RPMI7951 (cell line): ENCODE data around the gene TMOD3. TPM values are rescaled to one million over a fixed set of nuclear protein-coding genes. Genes with fewer than 3 reads are reported as not detected.
"Not testable (repeated sequence)": the region's sequence is repeated elsewhere in the genome, so short reads cannot be mapped to it uniquely, and the experiment has no call there.

Experiments
- DNase-seq: peaks from one replicate; pipeline ENCODE4 v3.0.0-alpha.2; 2012; ENCODE audit warnings: low read depth
- total RNA-seq: library from RNA; depleted of rRNA; stranded (reverse); fragments of >200 nt; shearing (Covaris generic); gene quantifications from 2 replicates; pipeline ENCODE4 v1.2.3, GENCODE V29; 2014; rRNA removed

Gene TMOD3
- total RNA-seq, result 58.2 and 63.9 TPM in 2 replicates

DNA sequence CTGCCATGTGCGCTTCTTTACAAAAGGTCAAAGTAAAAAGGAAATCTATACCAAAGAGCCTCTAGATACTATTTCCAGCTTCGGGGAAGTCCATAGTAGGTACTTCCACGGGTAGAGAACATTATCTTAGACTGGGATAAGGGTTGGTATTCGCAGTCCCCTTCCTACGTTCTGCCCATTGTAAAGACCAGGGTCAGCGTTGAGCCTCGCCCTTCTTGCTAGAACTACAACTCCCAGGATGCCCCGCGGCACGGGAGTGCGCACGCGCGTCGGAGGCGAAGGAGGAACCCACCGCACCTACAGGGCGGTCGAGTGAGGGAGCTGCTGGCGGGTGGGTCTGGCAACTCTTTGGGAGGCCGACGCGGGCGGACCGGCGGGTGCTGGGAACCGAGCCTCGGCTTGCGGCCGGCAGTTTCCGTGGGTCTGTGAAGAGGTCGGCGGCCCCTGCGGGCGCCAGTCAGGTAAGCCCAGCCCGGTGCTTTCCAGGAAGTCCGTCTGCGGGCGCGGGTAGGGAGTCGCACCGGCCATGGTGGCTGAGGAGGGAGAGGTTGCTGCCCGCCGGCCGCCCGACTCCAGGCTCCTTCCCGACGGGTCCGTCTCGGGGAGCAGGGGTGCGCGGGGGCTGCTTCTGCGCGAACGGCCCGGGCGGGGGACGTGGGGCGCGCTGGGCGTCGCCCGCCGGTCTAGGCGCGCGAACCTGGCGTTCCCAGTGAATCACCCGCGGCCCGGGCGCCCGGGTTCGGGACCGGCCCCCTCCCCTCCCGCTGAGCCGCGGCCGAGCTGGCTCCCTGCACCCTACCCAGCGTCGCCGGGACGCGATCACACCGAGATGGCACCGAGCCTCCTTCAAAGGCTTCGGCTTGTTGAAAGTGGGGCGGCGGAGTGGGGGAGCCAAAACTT is at the start of gene TMOD3:
TSS of gene TMOD3 (plus strand) at position 278 of the 900 bp plus-strand sequence. CDS start 33,232 bp downstream, outside the sequence.
- peak; percentile 86 for DNase-seq

DNA sequence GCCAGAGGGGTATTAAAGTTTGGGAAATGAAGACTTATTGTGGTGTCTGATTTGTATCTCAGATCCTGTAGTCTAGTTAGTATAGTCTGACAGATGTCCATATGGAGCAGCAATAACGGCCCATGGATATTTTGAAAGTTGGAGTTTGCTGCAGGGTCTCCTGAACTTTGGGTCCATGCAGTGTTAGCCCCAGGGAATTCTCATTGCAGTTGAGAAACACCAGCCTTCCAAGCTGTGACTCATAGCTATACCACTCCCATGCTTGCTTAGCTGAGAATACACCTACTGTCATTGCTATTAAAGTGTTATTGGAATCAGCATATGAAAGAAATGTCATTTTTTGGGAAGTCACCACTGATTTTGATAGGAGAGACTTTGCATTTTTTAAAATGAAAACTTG is 48.8 kb upstream of the TMOD3 start:
- DNase-seq, result peak; percentile 45

DNA sequence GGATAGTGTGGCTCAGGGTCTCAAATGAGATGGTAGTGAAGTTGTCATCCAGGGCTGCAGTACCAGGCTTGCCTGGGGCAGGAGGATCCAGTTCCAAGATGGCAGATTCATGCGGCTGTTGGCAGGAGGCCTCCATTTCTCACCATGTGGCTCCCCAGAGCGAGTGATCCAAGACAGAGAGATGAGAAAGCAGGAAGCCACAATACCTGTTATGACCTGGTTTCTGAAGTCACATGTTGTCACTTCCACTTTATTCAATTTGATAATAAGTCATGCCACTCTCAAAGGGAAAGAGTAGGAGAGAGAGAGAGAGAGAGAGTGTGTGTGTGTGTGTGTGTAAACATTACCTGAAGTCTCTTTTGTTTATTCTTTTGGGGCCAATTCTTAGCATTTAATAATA is 47.9 kb upstream of the TMOD3 start:
- no peak for DNase-seq

DNA sequence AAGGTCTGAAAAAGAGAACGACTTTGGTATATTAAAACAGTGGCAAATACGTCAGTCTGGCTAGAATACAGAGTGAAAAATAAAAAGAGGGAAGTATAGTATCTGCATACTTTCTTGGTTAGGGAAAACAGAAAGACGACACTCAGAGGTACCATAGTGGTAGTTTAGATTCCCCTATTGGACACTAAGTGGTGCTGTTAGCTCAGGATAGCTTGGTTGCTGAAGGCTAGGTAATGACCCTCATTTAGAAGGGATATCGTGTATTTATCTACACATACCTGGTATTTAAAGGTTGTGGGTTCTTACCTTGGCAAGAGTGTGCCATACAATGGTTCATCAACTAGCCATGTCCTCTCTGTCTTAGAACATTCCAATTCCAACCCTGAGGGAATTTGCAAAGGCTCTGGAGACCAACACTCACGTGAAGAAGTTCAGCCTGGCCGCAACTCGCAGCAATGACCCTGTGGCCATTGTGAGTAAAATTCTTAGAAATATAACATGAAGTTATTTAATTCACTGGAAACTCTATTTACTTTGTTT is 47.0 kb upstream of the TMOD3 start:
- peak; percentile 21 for DNase-seq

DNA sequence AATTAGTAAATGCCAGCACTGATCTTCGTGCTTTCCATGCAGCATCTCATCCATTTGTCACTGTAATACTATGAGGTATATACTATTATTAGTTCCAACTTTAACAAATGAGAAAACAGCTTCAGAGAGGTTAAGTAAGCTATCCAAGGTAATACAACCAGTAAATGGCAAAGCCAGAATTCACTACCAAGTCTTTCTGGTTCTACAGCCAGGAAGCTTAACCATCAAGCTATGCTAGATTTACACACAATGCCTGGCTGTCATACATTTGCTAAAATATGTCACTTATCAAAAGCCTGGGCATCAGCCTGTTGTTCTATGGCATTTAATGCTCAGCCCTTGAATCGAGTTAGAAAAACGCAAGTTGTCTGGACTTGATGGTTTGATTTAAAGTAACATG is 45.5 kb upstream of the TMOD3 start:
- DNase-seq, result no peak

DNA sequence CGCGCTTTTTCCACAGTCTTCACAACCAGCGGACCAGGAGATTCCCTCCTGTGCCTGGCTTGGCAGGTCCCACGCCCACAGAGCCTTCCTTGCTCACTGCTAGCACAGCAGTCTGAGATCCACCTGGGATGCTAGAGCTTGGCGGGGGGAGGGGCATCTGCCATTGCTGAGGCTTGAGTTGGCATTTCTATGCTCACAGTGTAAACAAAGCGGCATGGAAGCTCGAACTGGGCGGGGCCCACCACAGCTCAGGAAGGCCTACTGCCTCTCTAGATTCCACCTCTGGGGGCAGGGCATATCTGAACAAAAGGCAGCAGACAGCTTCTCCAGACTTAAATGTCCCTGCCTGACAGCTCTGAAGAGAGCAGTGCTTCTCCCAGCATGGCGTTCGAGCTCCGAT is 42.3 kb upstream of the TMOD3 start:
- DNase-seq, result not testable (repeated sequence)

DNA sequence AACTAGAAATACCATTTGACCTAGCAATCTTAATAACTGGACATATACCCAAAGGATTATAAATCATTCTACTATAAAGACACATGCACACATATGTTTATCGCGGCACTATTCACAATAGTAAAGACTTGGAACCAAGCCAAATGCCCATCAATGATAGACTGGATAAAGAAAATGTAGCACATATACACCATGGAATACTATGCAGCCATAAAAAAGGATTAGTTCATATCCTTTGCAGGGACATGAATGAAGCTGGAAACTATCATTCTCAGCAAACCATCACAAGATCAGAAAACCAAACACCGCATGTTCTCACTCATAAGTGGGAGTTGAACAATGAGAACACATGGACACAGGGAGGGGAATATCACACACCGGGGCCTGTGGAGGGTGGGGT is 37.0 kb upstream of the TMOD3 start:
- DNase-seq, result not testable (repeated sequence)

DNA sequence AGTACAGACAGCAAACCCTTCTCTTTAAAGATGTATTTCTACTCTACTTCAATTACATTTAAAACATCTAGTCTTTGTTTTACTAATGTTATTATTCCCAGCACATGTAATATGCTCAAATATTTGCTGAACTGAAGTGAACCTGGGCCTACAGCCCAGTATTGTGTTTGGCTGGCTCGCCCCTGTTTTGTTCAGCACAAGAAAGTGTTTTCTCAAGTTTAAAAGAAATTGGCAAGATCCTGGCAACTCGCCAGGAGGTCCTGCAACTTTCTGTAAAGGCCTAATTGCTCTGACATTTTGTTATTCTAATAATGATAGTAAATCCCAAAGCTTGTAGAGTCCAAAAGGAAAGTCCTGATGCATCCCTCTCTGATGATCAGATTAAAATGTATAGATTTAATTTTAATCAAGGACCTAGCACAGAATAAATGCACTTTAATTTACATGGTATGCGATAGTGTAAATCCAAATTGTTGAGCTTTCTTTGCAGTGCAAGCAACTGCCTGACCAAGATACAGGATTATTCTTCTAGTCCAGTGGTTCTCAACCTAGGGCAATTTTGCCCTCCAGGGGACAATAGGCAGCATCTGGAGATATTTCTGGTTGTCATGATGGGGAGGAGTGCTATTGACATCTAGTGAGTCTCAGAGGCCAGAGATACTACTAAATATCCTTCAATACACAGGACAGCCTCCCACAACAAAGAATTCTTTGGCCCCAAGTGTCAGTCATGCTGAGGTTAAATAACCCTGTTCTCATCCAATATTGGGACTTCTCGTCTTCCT is 35.7 kb upstream of the TMOD3 start:
- no peak for DNase-seq

DNA sequence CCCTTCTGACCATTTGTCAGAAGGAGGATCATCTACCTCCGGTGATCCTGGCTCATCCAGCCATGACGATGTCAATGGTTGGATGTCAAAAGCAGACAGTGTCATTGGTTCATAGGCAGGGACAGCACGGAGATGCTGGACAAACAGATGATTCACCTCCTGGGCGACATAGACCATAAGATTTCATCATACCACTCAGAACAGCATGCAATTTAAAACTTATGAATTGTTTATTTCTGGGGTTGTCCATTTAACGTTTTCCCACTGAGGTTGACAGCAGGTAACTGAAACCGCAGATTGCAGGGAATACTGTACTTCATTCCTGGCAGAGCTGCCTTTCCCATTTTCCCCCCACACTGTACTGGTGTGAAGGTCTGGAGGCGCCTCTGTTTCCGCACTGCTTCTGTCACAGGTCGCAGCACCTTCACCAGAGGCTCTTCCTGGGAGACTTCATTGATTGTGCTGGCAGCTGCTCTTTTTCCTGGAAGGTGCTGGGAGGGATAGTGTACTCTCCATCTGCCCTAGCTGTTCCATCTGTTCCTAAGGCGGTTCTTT is 32.5 kb upstream of the TMOD3 start:
- peak; percentile 28 for DNase-seq

DNA sequence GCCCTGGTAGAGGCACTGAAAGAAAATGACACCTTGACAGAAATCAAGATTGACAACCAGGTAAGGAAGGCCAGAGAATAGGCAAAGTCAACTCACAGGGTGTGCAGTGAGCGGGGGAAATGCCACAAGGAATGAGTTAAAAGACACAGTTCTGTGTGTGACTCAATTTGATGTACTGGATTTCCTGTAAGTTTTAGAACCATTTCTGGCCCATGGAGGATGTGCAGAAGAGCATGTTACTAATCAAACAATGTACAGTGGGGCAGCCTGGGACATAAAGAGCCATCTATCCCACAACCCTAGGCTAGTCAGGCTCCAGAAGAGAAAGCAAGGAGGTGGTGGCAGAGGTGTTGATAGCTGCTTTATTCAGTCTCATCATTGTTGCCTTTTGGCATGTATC is 31.2 kb upstream of the TMOD3 start:
- DNase-seq, result no peak

DNA sequence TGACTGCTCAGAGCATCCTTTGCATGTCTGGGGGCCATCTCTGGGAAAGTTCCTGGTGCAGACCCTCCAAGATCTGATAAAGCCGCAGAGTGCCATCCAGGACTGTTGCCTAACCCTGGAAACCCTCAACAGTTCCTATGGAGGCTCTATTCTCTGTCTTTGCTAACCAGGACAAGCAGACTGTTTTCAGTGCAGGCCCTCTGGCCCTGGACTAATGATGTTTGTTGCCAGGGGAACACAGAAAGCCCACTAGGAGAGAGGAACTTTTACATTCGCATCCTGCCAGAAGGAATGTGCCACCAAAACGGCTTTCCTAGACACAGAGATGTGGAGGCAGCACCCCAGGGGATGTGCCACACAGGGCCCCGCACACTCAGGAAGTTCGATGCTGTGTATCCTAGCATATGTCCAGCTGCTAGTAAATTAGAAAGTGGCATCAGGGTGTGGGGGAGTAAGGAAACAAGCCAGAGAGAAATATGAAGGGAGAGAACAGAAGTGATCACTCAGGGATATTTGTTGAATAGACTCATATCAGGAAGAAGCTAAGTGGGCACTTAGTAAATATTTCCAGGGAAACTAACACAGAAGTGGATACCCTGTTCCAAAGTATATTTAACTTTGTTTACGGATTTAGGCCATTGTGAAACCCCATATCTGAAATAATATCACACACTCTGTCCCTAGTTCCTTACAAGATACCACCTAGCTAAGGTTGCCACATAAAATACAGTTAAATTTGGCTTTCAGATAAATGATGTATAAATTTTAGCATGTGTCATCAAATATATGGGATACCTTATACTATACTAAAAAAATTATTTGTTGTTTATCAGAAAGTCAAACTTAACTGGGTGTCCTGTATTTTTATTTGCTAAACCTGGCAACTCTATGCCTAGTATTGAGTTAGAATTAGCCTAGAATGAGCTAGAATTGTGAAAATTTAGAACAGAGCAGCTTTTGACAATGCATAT is 29.9 kb upstream of the TMOD3 start:
- no peak for DNase-seq

DNA sequence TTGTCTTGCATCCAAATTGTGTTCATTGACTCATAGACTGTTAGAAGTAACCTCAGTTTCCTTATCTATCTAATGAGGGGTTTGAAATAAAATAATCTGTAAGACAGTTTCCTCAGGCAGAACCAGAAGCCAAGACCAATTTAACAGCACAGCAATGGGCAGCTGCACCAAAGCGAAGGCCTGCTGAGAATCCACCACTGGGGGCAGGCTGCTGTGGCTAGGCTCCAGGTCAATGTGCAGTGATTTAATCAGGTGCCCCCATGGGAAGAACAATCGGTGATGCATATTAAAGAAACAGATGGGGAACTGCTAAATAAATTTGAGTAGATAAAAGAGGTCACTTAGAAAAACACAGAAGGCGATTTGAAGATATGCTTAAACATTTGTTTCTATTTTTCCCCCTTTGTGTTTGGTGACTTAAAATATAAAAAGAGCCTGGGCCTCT is 28.0 kb upstream of the TMOD3 start:
- DNase-seq, result peak; percentile 36

DNA sequence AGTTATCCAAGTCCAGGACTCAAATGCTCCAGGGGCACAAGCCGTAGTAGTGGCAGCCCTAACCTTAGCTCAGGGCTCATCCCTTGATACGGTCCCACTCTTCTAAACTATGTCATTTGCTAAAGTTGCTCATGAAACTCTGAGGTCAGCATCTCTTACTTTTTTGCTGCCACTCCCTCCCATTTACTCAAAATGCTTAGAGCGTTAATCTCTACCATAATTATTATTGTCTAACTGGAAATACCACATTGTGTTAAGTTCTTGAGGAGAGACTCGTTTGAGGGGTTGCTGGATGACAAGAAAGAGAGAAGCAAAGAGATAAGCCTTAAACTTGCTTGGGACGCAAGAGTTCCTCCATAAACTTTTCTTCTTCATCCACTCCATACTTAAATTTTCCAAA is 26.9 kb upstream of the TMOD3 start:
- DNase-seq, result no peak

DNA sequence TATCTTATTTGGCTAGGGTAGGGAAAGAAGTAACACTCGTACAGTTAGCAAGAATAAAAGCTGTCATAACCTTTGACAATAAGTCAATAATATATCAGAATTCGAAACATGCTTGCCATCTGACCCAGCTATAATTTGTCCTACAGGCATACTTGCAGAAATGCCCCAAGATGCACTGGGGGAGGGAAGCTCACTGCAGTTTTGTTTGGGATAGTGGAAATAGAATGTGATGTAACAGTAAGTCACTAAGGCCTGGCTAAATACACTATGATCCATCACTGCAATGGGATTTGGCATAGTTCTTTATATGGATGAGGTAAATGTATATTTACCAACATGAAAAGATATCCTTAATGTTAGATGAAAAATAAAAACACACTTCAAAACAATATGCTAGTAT is 25.5 kb upstream of the TMOD3 start:
- no peak for DNase-seq

DNA sequence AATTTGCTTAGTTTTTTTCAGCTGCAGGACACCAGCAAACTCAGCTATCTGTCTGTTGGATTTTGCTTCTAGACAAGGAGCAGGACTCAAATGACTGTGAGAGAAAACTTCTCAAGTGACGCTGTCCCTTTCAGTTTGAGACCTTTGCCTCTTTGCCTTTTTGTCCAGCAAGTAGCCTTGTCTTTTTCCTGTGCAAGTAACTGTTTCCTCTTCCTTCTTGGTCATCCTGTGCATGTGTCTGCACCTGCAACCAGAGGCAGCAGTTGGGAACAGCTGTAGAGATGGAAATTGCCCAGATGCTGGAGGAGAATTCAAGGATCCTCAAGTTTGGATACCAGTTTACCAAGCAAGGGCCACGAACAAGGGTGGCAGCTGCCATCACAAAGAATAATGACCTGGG is 23.3 kb upstream of the TMOD3 start:
- DNase-seq, result no peak

DNA sequence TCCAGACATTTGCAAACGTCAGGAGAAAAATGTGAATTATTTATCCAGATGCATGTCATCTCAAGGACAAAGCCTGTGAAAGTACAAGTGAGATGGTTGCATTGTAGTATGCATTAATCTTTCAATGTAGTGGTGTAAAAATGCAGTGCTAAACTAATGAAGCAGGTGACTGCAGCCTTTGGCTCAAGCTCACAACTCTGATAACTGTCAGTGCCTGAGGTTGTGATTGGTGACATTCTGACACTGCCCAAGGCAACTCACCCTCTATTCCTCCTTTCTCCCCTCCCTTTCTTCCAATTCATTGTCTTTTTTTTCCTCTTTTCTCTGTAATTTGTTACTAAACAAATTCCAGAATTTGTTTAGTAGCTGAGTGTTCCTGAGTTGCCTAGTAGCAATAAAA is 20.0 kb upstream of the TMOD3 start:
- DNase-seq, result no peak

DNA sequence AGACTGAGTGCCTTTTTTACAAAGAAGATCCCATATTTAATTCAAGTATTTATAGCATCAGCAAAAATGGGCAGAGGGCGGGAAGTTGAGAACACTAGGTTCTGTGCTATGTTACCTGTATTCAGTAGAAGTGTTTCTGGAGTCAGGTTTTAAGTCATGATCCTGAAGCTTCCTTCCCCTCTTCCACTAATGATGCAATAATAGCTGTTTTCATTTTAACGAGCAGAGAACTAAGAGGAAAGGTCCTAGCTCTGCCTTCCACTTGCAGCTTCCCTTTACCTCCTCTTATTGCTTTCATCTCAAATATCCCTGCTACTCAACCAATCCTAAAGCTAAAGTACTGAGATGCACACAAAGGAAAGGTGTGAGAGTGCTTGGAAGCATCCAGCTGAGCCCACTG is 16.9 kb upstream of the TMOD3 start:
- no peak for DNase-seq

DNA sequence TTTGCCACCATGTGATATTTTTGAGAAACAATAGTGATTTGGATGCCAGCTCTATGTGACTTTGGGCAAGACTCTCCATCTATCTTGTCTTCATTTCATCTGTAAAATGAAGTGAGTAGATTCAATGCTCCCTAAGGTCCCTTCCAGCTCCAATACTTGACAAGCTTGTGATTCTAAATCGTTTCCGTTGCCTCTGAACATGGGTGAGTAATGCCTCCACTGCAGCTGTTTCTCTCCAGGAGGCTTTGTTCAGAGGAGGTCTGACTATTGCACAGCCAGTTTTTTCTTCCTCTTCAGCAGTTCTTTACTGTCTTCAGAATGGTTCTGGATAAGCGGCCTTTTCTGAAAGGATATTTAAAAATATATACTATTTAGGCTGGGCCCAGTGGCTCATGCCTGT is 14.8 kb upstream of the TMOD3 start:
- no peak for DNase-seq

DNA sequence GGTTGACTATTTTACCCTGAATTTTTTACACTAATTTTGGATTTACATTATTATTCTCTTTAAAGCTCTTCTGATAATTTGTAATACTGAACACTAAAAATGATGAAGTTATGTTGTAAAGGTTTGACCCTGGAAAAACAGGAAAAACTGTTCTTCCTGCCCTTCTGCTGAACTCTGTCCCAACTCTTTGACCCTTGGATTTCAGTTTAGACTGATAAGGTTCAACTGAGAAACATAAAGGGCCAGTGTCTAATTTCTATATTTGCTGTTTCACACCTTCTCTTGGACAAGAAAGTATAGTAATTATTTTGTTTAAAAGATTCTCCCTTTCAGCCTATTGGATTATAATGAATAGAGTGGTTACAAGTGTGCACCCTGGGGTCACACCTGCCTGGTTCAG is 12.8 kb upstream of the TMOD3 start:
- no peak for DNase-seq

DNA sequence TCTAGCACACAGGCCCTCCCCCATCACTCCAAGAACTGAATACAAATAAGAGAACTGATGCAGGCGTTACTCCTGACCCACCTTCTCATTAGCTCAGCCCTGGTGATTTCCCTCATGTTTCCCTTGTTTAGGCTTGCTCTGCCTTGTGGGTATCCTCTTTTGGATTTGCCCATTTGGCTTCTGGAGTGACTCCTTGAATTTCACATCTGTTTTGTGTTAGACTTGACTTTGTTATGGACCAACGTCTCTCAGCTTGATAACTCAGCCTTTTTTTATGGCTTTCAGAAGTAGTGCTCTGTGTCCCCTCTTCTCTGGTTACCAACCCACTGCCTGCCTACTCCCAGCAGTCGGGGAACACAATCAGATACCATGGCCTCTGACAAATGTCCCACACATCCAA is 11.3 kb upstream of the TMOD3 start:
- DNase-seq, result peak; percentile 52

DNA sequence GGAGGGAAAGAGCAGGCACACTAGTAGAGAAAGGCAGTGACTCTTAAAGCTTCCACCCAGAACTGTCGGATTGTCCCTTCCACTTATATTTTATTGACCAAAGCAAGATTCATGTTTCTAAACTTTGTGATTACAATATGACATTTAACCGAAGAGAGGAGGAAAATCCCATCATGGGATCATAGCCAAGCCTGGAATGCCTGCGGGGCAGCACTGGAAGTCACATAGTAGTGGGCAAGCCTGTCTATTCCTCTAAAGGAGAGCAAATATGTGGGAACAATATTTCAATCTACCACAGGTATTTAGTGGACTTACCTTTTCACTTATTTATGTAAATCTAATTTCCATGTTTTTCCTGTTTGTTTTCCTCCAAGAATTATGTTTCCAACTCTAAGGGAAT is 3.8 kb upstream of the TMOD3 start:
- DNase-seq, result peak; percentile 13
